Panc1 (cell line): ENCODE data around the gene HSPA12A. TPM values are rescaled to one million over a fixed set of nuclear protein-coding genes. Genes with fewer than 3 reads are reported as not detected.

Experiments
- ATAC-seq: fragments of 200-7000 bp; cut with Tn5 transposase; 2 replicates; pipeline ENCODE4 v1.9.1; 2020; ENCODE audit warnings: mild to moderate bottlenecking, moderate library complexity
- BruUV-seq: library from RNA; stranded (reverse); fragments of 400-500 nt; replicated peaks from 2 replicates; lab custom pipeline; 2021; lab: Mats Ljungman, UMichigan
- CTCF ChIA-PET: fragments of 300-600 bp; sonication (Branson Sonifier 250); formaldehyde crosslinking; loops from one replicate; lab custom pipeline; 2022; ENCODE audit warnings: antibody characterized with exemption; lab: Charles Lee
- POLR2A ChIA-PET: fragments of 300-600 bp; sonication (Branson Sonifier 250); formaldehyde crosslinking; loops from one replicate; lab custom pipeline; 2022; ENCODE audit warnings: antibody characterized with exemption; lab: Charles Lee
- DNase-seq: peaks from one replicate; pipeline ENCODE4 v3.0.0-alpha.2; 2010; ENCODE audit warnings: low read depth, low spot score
- H3K27ac ChIP-seq: 2 replicates; pipeline ENCODE4 v1.5.1; 2011; ENCODE audit warnings: mild to moderate bottlenecking, low read length, inconsistent platforms
- H3K27me3 ChIP-seq: fragments of 200-500 bp; sonication (Bioruptor generic); 2 replicates; pipeline ENCODE4 v1.6.0; 2014; ENCODE audit warnings: low read length, inconsistent platforms; ENCODE audit not compliant: control insufficient read depth, insufficient read depth
- H3K36me3 ChIP-seq: fragments of 200-500 bp; sonication (Bioruptor generic); 2 replicates; pipeline ENCODE4 v1.5.1; 2014; ENCODE audit warnings: inconsistent platforms, mild to moderate bottlenecking, low read length, moderate library complexity; ENCODE audit not compliant: control insufficient read depth, insufficient read depth
- H3K4me1 ChIP-seq: 2 replicates; pipeline ENCODE4 v1.5.1; 2011; ENCODE audit warnings: inconsistent platforms, mild to moderate bottlenecking, low read length, moderate library complexity; ENCODE audit not compliant: control insufficient read depth, insufficient read depth
- H3K4me3 ChIP-seq, 2 experiments: 2 replicates each; pipeline ENCODE4 v1.5.1; 2011 to 2012; ENCODE audit warnings: low read depth in 2 of 2, low read length in 2 of 2, mild to moderate bottlenecking in 2 of 2, inconsistent platforms in 1 of 2, moderate library complexity in 1 of 2
- H3K9me3 ChIP-seq: fragments of 200-500 bp; sonication (Bioruptor generic); 2 replicates; pipeline ENCODE4 v1.5.1; 2014; ENCODE audit warnings: low read depth, mild to moderate bottlenecking, inconsistent platforms, low read length, moderate library complexity; ENCODE audit not compliant: control insufficient read depth, insufficient read depth
- POLR2AphosphoS5 ChIP-seq: IDR thresholded peaks from 2 replicates; pipeline ENCODE4 v1.6.1; 2012; ENCODE audit warnings: mild to moderate bottlenecking, low read depth, low read length, moderate library complexity
- SIN3A ChIP-seq: IDR thresholded peaks from 2 replicates; pipeline ENCODE4 v1.6.1; 2012; ENCODE audit warnings: low read depth, mild to moderate bottlenecking, low read length, moderate library complexity, borderline replicate concordance; ENCODE audit not compliant: insufficient read depth
- TCF7L2 ChIP-seq: IDR thresholded peaks from 2 replicates; pipeline ENCODE4 v1.6.1; 2011; ENCODE audit warnings: mild to moderate bottlenecking, low read depth, low read length, inconsistent platforms
- in situ Hi-C: cut with HindIII; loops from 2 replicates; pipeline ENCODE4 v1.10.0; 2016; ENCODE audit warnings: low sequenced_read_pairs, low pct_unique_long_range_greater_than_20kb
- intact Hi-C: fragments of 100-400 bp; cut with micrococcal nuclease; formaldehyde crosslinking; loops from one replicate; pipeline ENCODE4 v1.10.0; 2022; ENCODE audit not compliant: unreplicated experiment
- total RNA-seq: library from RNA; stranded (reverse); gene quantifications from one replicate; pipeline ENCODE4 v1.2.1, GENCODE V29; 2021; ENCODE audit not compliant: unreplicated experiment
- TF ChIP-seq, protein P1 (sequence below): fragments of 450-650 bp; IDR thresholded peaks from 2 replicates; pipeline ENCODE4 v1.5.1; 2017; ENCODE audit warnings: mild to moderate bottlenecking
- TF ChIP-seq, protein P2 (sequence below), 2 experiments: IDR thresholded peaks; 2 replicates each; pipeline ENCODE4 v1.6.1; 2011 to 2012; ENCODE audit warnings: low read depth in 2 of 2, control low read depth in 1 of 2, low read length in 1 of 2, mild to moderate bottlenecking in 1 of 2, moderate library complexity in 1 of 2; ENCODE audit not compliant: insufficient read depth in 1 of 2

Gene HSPA12A
- total RNA-seq, 1 experiment from 2014 or later = 7.7 TPM

DNA sequence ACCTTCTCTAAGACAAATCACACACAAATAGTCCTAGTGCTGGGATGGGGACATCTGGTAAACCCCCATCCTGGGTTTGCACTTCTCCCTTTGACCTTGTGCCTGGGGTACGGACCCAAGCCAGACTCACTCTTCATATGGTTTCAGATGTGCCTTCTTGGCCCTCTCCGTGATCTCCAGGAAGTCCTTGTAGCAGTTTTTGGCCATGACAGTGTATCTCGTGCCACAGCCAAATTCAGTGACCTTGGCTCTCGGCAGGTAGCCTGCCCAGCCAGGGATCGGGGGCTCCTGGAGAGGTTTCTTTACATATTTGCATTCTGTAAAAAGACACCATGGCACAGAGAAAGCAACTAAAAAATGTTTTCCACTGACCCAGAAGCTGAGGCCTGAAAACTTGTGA is 77.7 kb downstream of the HSPA12A start:
- DNase-seq = no peak
- no peak overlapping the region for H3K4me3 ChIP-seq
- no peaks in the 10 kb centered on the region for H3K36me3 ChIP-seq
- H3K27ac ChIP-seq = no peak overlapping the region
- no peaks in the 10 kb centered on the region for H3K9me3 ChIP-seq
- in situ Hi-C loops (no loop called here), intact Hi-C loops (no loop called here)
- no peak for ATAC-seq
- no TSS peak for BruUV-seq
- TF ChIP-seq, protein P1, sequence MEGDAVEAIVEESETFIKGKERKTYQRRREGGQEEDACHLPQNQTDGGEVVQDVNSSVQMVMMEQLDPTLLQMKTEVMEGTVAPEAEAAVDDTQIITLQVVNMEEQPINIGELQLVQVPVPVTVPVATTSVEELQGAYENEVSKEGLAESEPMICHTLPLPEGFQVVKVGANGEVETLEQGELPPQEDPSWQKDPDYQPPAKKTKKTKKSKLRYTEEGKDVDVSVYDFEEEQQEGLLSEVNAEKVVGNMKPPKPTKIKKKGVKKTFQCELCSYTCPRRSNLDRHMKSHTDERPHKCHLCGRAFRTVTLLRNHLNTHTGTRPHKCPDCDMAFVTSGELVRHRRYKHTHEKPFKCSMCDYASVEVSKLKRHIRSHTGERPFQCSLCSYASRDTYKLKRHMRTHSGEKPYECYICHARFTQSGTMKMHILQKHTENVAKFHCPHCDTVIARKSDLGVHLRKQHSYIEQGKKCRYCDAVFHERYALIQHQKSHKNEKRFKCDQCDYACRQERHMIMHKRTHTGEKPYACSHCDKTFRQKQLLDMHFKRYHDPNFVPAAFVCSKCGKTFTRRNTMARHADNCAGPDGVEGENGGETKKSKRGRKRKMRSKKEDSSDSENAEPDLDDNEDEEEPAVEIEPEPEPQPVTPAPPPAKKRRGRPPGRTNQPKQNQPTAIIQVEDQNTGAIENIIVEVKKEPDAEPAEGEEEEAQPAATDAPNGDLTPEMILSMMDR = no peak
- TF ChIP-seq SIN3A (no peak), TCF7L2 (no peak), POLR2AphosphoS5 (no peak)
- TF ChIP-seq, protein P2, sequence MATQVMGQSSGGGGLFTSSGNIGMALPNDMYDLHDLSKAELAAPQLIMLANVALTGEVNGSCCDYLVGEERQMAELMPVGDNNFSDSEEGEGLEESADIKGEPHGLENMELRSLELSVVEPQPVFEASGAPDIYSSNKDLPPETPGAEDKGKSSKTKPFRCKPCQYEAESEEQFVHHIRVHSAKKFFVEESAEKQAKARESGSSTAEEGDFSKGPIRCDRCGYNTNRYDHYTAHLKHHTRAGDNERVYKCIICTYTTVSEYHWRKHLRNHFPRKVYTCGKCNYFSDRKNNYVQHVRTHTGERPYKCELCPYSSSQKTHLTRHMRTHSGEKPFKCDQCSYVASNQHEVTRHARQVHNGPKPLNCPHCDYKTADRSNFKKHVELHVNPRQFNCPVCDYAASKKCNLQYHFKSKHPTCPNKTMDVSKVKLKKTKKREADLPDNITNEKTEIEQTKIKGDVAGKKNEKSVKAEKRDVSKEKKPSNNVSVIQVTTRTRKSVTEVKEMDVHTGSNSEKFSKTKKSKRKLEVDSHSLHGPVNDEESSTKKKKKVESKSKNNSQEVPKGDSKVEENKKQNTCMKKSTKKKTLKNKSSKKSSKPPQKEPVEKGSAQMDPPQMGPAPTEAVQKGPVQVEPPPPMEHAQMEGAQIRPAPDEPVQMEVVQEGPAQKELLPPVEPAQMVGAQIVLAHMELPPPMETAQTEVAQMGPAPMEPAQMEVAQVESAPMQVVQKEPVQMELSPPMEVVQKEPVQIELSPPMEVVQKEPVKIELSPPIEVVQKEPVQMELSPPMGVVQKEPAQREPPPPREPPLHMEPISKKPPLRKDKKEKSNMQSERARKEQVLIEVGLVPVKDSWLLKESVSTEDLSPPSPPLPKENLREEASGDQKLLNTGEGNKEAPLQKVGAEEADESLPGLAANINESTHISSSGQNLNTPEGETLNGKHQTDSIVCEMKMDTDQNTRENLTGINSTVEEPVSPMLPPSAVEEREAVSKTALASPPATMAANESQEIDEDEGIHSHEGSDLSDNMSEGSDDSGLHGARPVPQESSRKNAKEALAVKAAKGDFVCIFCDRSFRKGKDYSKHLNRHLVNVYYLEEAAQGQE (IDR thresholded peaks at IDR 0.05; ENCODE audit: insufficient read depth in 1 of 2, low read depth in 2 of 2, low read length in 1 of 2) = no peak
- ChIA-PET CTCF (no interaction called here), POLR2A (no interaction called here)
- H3K4me1 ChIP-seq = peaks cover 3% of the 10 kb centered on the region; the same call in 1 of the 2 replicates
- no peaks in the 10 kb centered on the region for H3K27me3 ChIP-seq

DNA sequence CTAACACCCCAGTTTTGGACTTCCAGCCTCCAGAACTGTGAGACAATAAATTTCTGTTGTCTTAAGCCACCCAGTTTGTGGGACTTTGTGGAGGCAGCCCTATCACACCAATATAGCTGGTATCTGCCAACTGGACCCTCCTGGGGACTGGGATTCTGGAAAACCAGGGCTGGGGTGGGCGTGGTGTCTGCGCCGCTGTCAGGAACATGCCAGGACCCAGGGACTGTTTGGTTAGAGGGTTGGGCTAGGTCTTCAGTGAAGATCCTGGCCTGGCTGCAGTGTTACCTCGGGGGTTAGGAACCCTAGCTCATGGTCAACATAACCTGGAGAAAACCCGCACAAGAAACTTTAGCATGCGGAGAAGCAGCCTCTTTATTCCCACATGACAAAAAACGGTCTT is 79.0 kb downstream of the HSPA12A start:
- in situ Hi-C loops = no loop called here
- no peak for DNase-seq
- Histone ChIP-seq H3K4me1 (peaks cover 3% of the 10 kb centered on the region; the same call in 1 of the 2 replicates), H3K9me3 (no peaks in the 10 kb centered on the region), H3K27me3 (no peaks in the 10 kb centered on the region), H3K27ac (no peak overlapping the region), H3K36me3 (no peaks in the 10 kb centered on the region), H3K4me3 (no peak overlapping the region)
- intact Hi-C loops = no loop called here
- ChIA-PET CTCF (no interaction called here), POLR2A (no interaction called here)
- TF ChIP-seq SIN3A (no peak), TCF7L2 (no peak), POLR2AphosphoS5 (no peak)
- TF ChIP-seq, protein P1 = no peak
- TF ChIP-seq, protein P2 (IDR thresholded peaks at IDR 0.05; ENCODE audit: insufficient read depth in 1 of 2, low read depth in 2 of 2, low read length in 1 of 2) = no peak
- ATAC-seq = no peak
- BruUV-seq = no TSS peak
